ENCODE data around the gene PAQR9. TPM values are rescaled to one million over a fixed set of nuclear protein-coding genes. Genes with fewer than 3 reads are reported as not detected.

PAQR9 gene
- total and polyA plus RNA-seq, 9 of the 15 experiments (the other 6 are each of a cell fraction or from before 2014, with no cell fraction given): 0.04 to 0.58 (median 0.22) TPM

- TF ChIP-seq, protein P1, sequence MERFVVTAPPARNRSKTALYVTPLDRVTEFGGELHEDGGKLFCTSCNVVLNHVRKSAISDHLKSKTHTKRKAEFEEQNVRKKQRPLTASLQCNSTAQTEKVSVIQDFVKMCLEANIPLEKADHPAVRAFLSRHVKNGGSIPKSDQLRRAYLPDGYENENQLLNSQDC (CRISPR knock-in tag; IDR thresholded peaks at IDR 0.05): no peak
- TF ChIP-seq PHB2 (IDR thresholded peaks at IDR 0.05; ENCODE audit: low read depth) (peak; percentile 70; the same call in 1 of the 2 replicates), ELK1 (CRISPR knock-in tag; IDR thresholded peaks at IDR 0.05) (no peak), ATF7 (IDR thresholded peaks at IDR 0.05) (no peak), XRCC5 (IDR thresholded peaks at IDR 0.05; ENCODE audit: low read depth, low read length) (no peak), ZNF316 (IDR thresholded peaks at IDR 0.05) (no peak), KHSRP (IDR thresholded peaks at IDR 0.05) (no peak), STAT5B (CRISPR knock-in tag; IDR thresholded peaks at IDR 0.05) (no peak), ZFP36 (IDR thresholded peaks at IDR 0.05; ENCODE audit: low read depth, low read length, partially characterized antibody) (no peak), ZNF778 (CRISPR knock-in tag; IDR thresholded peaks at IDR 0.05) (no peak), MAFK (IDR thresholded peaks at IDR 0.05; ENCODE audit: low read length) (no peak), ZNF175 (CRISPR knock-in tag; IDR thresholded peaks at IDR 0.05; ENCODE audit: low read depth) (no peak), ZNF75A (CRISPR knock-in tag; IDR thresholded peaks at IDR 0.05) (no peak), SNRNP70 (optimal IDR thresholded peaks at IDR 0.05; ENCODE audit: low read depth, low read length) (no peak), CBX3 (IDR thresholded peaks at IDR 0.05; ENCODE audit: borderline replicate concordance in 1 of 2, low read length in 2 of 2) (no peak), DIDO1 (tag; IDR thresholded peaks at IDR 0.05; ENCODE audit: low read depth) (no peak), STAT5A (IDR thresholded peaks at IDR 0.05; ENCODE audit: borderline replicate concordance, low read length) (peak; percentile 84), POLR2B (IDR thresholded peaks at IDR 0.05; ENCODE audit: low read depth, partially characterized antibody) (no peak), ZC3H4 (CRISPR knock-in tag; IDR thresholded peaks at IDR 0.05; ENCODE audit: borderline replicate concordance) (no peak), ARHGAP35 (IDR thresholded peaks at IDR 0.05; ENCODE audit: partially characterized antibody) (no peak), ZNF347 (CRISPR knock-in tag; IDR thresholded peaks at IDR 0.05; ENCODE audit: low read depth) (no peak), MBD1 (CRISPR knock-in tag; IDR thresholded peaks at IDR 0.05) (no peak), EWSR1 (IDR thresholded peaks at IDR 0.05; ENCODE audit: borderline replicate concordance, low read depth, partially characterized antibody) (no peak), PHTF2 (CRISPR knock-in tag; IDR thresholded peaks at IDR 0.05) (no peak)
- TF ChIP-seq, protein P2, sequence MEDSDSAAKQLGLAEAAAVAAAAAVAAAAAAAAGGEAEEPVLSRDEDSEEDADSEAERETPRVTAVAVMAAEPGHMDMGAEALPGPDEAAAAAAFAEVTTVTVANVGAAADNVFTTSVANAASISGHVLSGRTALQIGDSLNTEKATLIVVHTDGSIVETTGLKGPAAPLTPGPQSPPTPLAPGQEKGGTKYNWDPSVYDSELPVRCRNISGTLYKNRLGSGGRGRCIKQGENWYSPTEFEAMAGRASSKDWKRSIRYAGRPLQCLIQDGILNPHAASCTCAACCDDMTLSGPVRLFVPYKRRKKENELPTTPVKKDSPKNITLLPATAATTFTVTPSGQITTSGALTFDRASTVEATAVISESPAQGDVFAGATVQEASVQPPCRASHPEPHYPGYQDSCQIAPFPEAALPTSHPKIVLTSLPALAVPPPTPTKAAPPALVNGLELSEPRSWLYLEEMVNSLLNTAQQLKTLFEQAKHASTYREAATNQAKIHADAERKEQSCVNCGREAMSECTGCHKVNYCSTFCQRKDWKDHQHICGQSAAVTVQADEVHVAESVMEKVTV (CRISPR knock-in tag; IDR thresholded peaks at IDR 0.05): no peak
- TF ChIP-seq, protein P3, sequence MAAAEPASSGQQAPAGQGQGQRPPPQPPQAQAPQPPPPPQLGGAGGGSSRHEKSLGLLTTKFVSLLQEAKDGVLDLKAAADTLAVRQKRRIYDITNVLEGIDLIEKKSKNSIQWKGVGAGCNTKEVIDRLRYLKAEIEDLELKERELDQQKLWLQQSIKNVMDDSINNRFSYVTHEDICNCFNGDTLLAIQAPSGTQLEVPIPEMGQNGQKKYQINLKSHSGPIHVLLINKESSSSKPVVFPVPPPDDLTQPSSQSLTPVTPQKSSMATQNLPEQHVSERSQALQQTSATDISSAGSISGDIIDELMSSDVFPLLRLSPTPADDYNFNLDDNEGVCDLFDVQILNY (CRISPR knock-in tag; IDR thresholded peaks at IDR 0.05): no peak
Observed at GRCh38 chr3:142929890-142930289, 33.6 kb downstream of the PAQR9 start (continued).

All from K562 (cell line).